Panc1 (cell line): ENCODE measurements around the gene MBD3. TPM values are rescaled to one million over a fixed set of nuclear protein-coding genes. Genes with fewer than 3 reads are reported as not detected.
A peak's percentile ranks its signal among the peaks of the same experiment; 100 is the strongest.

Source experiments
- ATAC-seq: fragments of 200-7000 bp; cut with Tn5 transposase; 2 replicates; pipeline ENCODE4 v1.9.1; 2020; ENCODE audit warnings: mild to moderate bottlenecking, moderate library complexity
- BruUV-seq: library from RNA; stranded (reverse); fragments of 400-500 nt; replicated peaks from 2 replicates; lab custom pipeline; 2021; lab: Mats Ljungman, UMichigan
- CTCF ChIA-PET: fragments of 300-600 bp; sonication (Branson Sonifier 250); formaldehyde crosslinking; loops from one replicate; lab custom pipeline; 2022; ENCODE audit warnings: antibody characterized with exemption; lab: Charles Lee
- POLR2A ChIA-PET: fragments of 300-600 bp; sonication (Branson Sonifier 250); formaldehyde crosslinking; loops from one replicate; lab custom pipeline; 2022; ENCODE audit warnings: antibody characterized with exemption; lab: Charles Lee
- DNase-seq: peaks from one replicate; pipeline ENCODE4 v3.0.0-alpha.2; 2010; ENCODE audit warnings: low read depth, low spot score
- H3K27ac ChIP-seq: 2 replicates; pipeline ENCODE4 v1.5.1; 2011; ENCODE audit warnings: mild to moderate bottlenecking, low read length, inconsistent platforms
- H3K27me3 ChIP-seq: fragments of 200-500 bp; sonication (Bioruptor generic); 2 replicates; pipeline ENCODE4 v1.6.0; 2014; ENCODE audit warnings: low read length, inconsistent platforms; ENCODE audit not compliant: control insufficient read depth, insufficient read depth
- H3K36me3 ChIP-seq: fragments of 200-500 bp; sonication (Bioruptor generic); 2 replicates; pipeline ENCODE4 v1.5.1; 2014; ENCODE audit warnings: inconsistent platforms, mild to moderate bottlenecking, low read length, moderate library complexity; ENCODE audit not compliant: control insufficient read depth, insufficient read depth
- H3K4me1 ChIP-seq: 2 replicates; pipeline ENCODE4 v1.5.1; 2011; ENCODE audit warnings: inconsistent platforms, mild to moderate bottlenecking, low read length, moderate library complexity; ENCODE audit not compliant: control insufficient read depth, insufficient read depth
- H3K4me3 ChIP-seq, 2 experiments: 2 replicates each; pipeline ENCODE4 v1.5.1; 2011 to 2012; ENCODE audit warnings: low read depth in 2 of 2, low read length in 2 of 2, mild to moderate bottlenecking in 2 of 2, inconsistent platforms in 1 of 2, moderate library complexity in 1 of 2
- H3K9me3 ChIP-seq: fragments of 200-500 bp; sonication (Bioruptor generic); 2 replicates; pipeline ENCODE4 v1.5.1; 2014; ENCODE audit warnings: low read depth, mild to moderate bottlenecking, inconsistent platforms, low read length, moderate library complexity; ENCODE audit not compliant: control insufficient read depth, insufficient read depth
- CTCF ChIP-seq: fragments of 450-650 bp; IDR thresholded peaks from 2 replicates; pipeline ENCODE4 v1.5.1; 2017; ENCODE audit warnings: mild to moderate bottlenecking
- POLR2AphosphoS5 ChIP-seq: IDR thresholded peaks from 2 replicates; pipeline ENCODE4 v1.6.1; 2012; ENCODE audit warnings: mild to moderate bottlenecking, low read depth, low read length, moderate library complexity
- REST ChIP-seq, 2 experiments: IDR thresholded peaks; 2 replicates each; pipeline ENCODE4 v1.6.1; 2011 to 2012; ENCODE audit warnings: low read depth in 2 of 2, control low read depth in 1 of 2, low read length in 1 of 2, mild to moderate bottlenecking in 1 of 2, moderate library complexity in 1 of 2; ENCODE audit not compliant: insufficient read depth in 1 of 2
- SIN3A ChIP-seq: IDR thresholded peaks from 2 replicates; pipeline ENCODE4 v1.6.1; 2012; ENCODE audit warnings: low read depth, mild to moderate bottlenecking, low read length, moderate library complexity, borderline replicate concordance; ENCODE audit not compliant: insufficient read depth
- TCF7L2 ChIP-seq: IDR thresholded peaks from 2 replicates; pipeline ENCODE4 v1.6.1; 2011; ENCODE audit warnings: mild to moderate bottlenecking, low read depth, low read length, inconsistent platforms
- in situ Hi-C: cut with HindIII; loops from 2 replicates; pipeline ENCODE4 v1.10.0; 2016; ENCODE audit warnings: low sequenced_read_pairs, low pct_unique_long_range_greater_than_20kb
- intact Hi-C: fragments of 100-400 bp; cut with micrococcal nuclease; formaldehyde crosslinking; loops from one replicate; pipeline ENCODE4 v1.10.0; 2022; ENCODE audit not compliant: unreplicated experiment
- total RNA-seq: library from RNA; stranded (reverse); gene quantifications from one replicate; pipeline ENCODE4 v1.2.1, GENCODE V29; 2021; ENCODE audit not compliant: unreplicated experiment

The MBD3 gene
- total RNA-seq, 1 experiment from 2014 or later = 139 TPM

- Histone ChIP-seq H3K4me3 (peak overlapping the region; percentile 82 to 87), H3K27me3 (no peaks in the 10 kb centered on the region), H3K4me1 (peaks cover 11% of the 10 kb centered on the region), H3K36me3 (peaks cover 3% of the 10 kb centered on the region; the same call in 1 of the 2 replicates), H3K27ac (peak overlapping the region; percentile 95), H3K9me3 (no peaks in the 10 kb centered on the region)
- ChIA-PET CTCF (no interaction called here), POLR2A (no interaction called here)
- no peak for DNase-seq
- BruUV-seq = no TSS peak
- intact Hi-C loops (no loop called here), in situ Hi-C loops (no loop called here)
- peak; percentile 90 for ATAC-seq
- TF ChIP-seq REST (IDR thresholded peaks at IDR 0.05; ENCODE audit: insufficient read depth in 1 of 2, low read depth in 2 of 2, low read length in 1 of 2) (no peak), CTCF (no peak), POLR2AphosphoS5 (peak; percentile 87), TCF7L2 (no peak), SIN3A (peak; percentile 21; the same call in 1 of the 2 replicates)
Measured at GRCh38 chr19:1592024-1592754, 476 bp downstream of the MBD3 start.

GRCh38 chr19:1591421-1592023 lies 1.1 kb downstream of the MBD3 start:
- TF ChIP-seq REST (IDR thresholded peaks at IDR 0.05; ENCODE audit: insufficient read depth in 1 of 2, low read depth in 2 of 2, low read length in 1 of 2) (no peak), SIN3A (no peak), POLR2AphosphoS5 (no peak), CTCF (no peak), TCF7L2 (no peak)
- ChIA-PET CTCF (interaction anchor here (1.4 kb wide), 1 partner anchor 45 kb away, joined by 3 read pairs; no protein-coding TSS in a partner anchor), POLR2A (no interaction called here)
- no peak for ATAC-seq
- H3K27ac ChIP-seq = peak overlapping the region; percentile 95
- H3K36me3 ChIP-seq = peaks cover 3% of the 10 kb centered on the region; the same call in 1 of the 2 replicates
- DNase-seq = no peak
- TSS peak; percentile 75 for BruUV-seq
- H3K27me3 ChIP-seq = no peaks in the 10 kb centered on the region
- peaks cover 11% of the 10 kb centered on the region for H3K4me1 ChIP-seq
- in situ Hi-C loops (no loop called here), intact Hi-C loops (no loop called here)
- peak overlapping the region; percentile 82 to 87 for H3K4me3 ChIP-seq
- no peaks in the 10 kb centered on the region for H3K9me3 ChIP-seq
